ENCODE results near the gene TMPRSS7.

DNA sequence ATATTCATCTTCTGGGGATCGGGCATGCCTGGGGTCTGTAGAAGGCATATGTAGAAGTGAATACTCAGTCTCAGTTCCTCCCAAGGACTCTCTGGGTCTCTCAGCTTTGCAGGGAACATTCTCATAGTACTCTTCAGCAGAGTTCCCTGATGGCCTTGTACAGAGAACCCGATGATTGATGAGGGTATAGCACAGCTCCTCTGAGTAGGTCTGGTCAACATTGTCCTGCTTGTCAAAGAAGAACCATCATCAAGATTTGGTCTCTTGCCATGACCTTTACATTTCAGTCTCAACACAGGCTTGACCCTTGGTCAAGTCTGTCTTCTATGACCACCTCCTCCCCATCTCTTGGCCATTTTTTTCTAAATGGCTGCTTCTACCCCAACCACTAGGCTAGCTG lies 89.0 kb downstream of the TMPRSS7 start:
- TF ChIP-seq, protein P1, sequence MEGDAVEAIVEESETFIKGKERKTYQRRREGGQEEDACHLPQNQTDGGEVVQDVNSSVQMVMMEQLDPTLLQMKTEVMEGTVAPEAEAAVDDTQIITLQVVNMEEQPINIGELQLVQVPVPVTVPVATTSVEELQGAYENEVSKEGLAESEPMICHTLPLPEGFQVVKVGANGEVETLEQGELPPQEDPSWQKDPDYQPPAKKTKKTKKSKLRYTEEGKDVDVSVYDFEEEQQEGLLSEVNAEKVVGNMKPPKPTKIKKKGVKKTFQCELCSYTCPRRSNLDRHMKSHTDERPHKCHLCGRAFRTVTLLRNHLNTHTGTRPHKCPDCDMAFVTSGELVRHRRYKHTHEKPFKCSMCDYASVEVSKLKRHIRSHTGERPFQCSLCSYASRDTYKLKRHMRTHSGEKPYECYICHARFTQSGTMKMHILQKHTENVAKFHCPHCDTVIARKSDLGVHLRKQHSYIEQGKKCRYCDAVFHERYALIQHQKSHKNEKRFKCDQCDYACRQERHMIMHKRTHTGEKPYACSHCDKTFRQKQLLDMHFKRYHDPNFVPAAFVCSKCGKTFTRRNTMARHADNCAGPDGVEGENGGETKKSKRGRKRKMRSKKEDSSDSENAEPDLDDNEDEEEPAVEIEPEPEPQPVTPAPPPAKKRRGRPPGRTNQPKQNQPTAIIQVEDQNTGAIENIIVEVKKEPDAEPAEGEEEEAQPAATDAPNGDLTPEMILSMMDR (IDR thresholded peaks at IDR 0.05), result no peak
- TF ChIP-seq POLR2A (IDR thresholded peaks at IDR 0.05), result no peak
